BE2C (cell line): Measurements from ENCODE around the gene XKR7.

Experiments
- DNase-seq: peaks from one replicate; pipeline ENCODE4 v3.0.0-alpha.2; 2020
- H3K27me3 ChIP-seq: fragments of 250-450 bp; sonication (Bioruptor Pico); 2 replicates; pipeline ENCODE4 v1.5.1; 2020; ENCODE audit warnings: mild to moderate bottlenecking
- H3K36me3 ChIP-seq: fragments of 250-450 bp; sonication (Bioruptor Pico); 2 replicates; pipeline ENCODE4 v1.5.1; 2020; ENCODE audit warnings: mild to moderate bottlenecking
- H3K4me1 ChIP-seq: fragments of 250-450 bp; sonication (Bioruptor Pico); 2 replicates; pipeline ENCODE4 v1.5.1; 2020
- H3K4me3 ChIP-seq: 2 replicates; pipeline ENCODE4 v1.5.1; 2011; ENCODE audit warnings: low read depth, low read length
- H3K9me3 ChIP-seq: fragments of 250-450 bp; sonication (Bioruptor Pico); 2 replicates; pipeline ENCODE4 v1.5.1; 2020
- TF ChIP-seq, protein P1 (sequence below): IDR thresholded peaks from 2 replicates; pipeline ENCODE4 v1.5.1; 2012; ENCODE audit warnings: mild to moderate bottlenecking, low read depth, low read length

Gene XKR7

DNA sequence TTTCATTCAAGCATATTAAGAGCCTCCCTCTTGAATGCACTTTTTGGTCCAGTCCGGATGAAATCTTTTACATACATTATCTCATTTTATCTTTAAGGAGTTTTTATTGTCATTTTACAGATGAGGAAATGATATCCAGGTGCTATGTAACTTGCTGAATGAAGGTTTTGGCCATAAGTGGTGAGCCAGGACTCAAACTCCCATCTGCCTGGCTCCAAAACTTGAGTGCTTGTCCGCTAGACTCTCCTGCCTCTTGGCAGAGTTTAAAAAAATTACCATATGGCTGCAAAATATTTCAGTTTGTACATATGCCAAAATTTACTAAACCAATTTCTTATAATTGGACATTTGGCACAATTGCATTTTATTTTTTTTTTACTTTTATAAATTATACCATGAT lies 28.3 kb upstream of the XKR7 start:
- H3K36me3 ChIP-seq, result peaks cover 2% of the 10 kb centered on the region
- no peaks in the 10 kb centered on the region for H3K27me3 ChIP-seq
- H3K4me3 ChIP-seq, result no peak overlapping the region
- DNase-seq, result no peak
- H3K4me1 ChIP-seq, result no peaks in the 10 kb centered on the region
- TF ChIP-seq, protein P1, sequence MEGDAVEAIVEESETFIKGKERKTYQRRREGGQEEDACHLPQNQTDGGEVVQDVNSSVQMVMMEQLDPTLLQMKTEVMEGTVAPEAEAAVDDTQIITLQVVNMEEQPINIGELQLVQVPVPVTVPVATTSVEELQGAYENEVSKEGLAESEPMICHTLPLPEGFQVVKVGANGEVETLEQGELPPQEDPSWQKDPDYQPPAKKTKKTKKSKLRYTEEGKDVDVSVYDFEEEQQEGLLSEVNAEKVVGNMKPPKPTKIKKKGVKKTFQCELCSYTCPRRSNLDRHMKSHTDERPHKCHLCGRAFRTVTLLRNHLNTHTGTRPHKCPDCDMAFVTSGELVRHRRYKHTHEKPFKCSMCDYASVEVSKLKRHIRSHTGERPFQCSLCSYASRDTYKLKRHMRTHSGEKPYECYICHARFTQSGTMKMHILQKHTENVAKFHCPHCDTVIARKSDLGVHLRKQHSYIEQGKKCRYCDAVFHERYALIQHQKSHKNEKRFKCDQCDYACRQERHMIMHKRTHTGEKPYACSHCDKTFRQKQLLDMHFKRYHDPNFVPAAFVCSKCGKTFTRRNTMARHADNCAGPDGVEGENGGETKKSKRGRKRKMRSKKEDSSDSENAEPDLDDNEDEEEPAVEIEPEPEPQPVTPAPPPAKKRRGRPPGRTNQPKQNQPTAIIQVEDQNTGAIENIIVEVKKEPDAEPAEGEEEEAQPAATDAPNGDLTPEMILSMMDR, result no peak
- H3K9me3 ChIP-seq, result no peaks in the 10 kb centered on the region

DNA sequence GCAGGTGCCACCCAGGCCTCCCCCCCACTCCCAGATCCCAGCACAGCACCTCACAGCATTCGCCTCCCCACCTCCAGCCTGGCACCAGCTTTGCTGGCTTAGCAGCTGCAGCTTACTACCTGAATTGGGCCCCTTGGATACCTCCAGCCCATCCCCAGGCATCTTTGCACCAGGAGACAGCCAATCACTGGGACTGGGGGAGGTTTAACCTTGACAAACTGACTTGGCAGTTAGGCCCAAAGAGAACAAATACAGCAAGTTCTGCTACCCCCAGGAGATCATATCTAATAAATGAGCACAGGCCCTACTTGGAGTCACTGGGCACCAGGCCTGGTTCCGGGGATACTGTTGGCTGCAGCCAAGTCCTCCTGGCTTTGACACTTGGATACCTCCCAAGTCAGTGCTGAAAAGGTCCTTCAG lies 24.9 kb upstream of the XKR7 start:
- Histone ChIP-seq H3K4me1 (no peaks in the 10 kb centered on the region), H3K4me3 (no peak overlapping the region), H3K27me3 (no peaks in the 10 kb centered on the region), H3K36me3 (peaks cover 35% of the 10 kb centered on the region), H3K9me3 (no peaks in the 10 kb centered on the region)
- TF ChIP-seq, protein P1, result no peak
- DNase-seq, result no peak

DNA sequence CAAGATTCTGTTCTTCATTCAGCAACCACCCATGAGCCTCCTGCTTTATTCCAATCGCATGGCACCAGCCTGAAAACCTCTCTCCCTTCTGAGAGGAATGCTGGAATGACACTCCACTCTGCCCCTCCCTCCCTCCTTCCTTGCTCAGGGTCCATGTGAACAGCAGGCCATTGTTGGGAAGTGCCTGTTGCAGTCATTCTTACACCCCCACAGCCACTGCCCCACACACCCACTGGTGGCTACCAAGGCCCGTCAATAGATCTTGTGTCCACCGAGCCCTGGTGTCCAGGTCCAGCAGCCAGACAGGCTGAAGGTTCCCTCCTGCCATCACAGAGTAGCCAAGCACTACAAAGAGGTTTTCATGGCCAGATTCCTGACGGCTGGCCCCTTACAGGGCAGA lies 22.6 kb upstream of the XKR7 start:
- no peaks in the 10 kb centered on the region for H3K4me1 ChIP-seq
- H3K36me3 ChIP-seq, result peaks cover 57% of the 10 kb centered on the region
- H3K4me3 ChIP-seq, result no peak overlapping the region
- H3K27me3 ChIP-seq, result no peaks in the 10 kb centered on the region
- TF ChIP-seq, protein P1, result no peak
- DNase-seq, result no peak
- H3K9me3 ChIP-seq, result no peaks in the 10 kb centered on the region

DNA sequence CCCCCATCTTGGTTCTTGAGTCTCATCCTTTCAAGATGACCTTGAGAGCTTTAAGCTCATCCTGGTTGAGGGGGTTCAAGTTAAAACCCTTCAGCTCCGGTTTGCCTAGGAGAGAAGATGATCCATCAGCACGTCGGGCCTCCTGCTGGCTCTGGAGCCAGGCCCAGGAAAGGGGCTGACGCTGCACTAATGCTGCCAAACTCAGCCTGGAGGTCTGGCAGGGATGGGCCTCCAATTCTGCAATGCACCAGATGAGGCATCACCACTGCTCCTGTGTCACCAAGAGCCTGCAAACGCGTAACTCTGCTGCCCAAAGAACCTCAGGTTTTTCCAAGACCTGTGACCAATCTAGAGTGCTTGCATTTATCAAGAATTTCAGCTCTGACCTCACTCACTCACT lies 22.2 kb upstream of the XKR7 start:
- H3K4me3 ChIP-seq, result no peak overlapping the region
- TF ChIP-seq, protein P1, result no peak
- no peaks in the 10 kb centered on the region for H3K27me3 ChIP-seq
- peaks cover 59% of the 10 kb centered on the region for H3K36me3 ChIP-seq
- no peaks in the 10 kb centered on the region for H3K4me1 ChIP-seq
- H3K9me3 ChIP-seq, result no peaks in the 10 kb centered on the region
- DNase-seq, result no peak

DNA sequence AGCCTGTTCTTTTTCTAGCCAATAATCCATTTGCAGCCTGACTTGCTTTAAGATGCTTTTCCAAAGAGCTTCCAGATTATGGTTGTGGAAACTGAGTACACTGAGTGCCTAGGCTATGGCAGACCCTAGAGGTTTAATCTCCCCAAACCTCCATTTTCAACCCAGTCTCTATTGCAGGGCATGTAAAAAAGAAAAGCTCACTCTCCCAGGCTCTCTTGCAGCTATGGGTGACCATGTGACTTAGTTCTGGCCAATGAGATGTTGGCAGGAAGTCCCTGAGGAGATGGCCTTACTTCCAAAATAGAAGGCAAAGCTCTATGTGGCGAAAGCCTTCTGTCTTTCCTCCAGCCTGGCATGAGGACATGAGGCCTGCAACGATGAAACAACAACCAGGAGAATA lies 19.9 kb upstream of the XKR7 start:
- TF ChIP-seq, protein P1, result no peak

DNA sequence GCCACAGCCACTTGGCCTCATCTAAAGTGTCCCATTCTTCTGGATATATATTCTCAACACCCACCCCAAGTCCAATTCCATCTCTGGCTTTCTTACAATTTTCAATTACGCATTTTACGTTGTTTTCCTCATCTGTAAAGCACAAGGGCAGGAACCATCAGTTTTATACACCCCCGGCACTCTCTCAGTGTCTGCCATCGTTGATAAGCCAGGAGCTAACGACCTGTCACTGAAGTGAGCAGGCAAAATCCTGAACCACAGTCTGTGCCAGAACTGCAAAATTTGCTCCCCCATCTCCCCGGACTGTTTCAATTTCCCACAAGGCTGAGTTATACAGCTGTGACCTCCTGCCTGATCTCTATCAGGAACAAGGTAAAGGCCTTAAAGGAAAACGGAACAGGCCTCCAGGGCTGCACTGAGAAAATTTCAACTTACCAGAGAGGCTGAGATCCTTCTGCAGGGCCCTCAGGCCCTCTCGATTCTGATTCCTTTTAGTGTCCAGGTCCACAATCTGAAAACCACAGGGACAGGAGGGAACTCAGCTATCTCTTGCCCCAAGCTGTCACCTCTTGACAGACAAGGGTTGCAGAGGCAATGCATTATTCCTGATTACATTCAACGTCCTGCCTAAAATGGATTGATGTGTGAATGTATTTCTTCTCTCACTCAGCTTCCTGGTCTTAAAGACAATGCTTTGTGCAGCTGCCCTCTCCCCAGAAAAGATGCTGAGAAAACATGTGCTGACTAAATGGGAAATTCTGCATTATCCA lies 17.9 kb upstream of the XKR7 start:
- Histone ChIP-seq H3K9me3 (no peaks in the 10 kb centered on the region), H3K4me3 (peak overlapping the region; percentile 99), H3K4me1 (no peaks in the 10 kb centered on the region), H3K27me3 (no peaks in the 10 kb centered on the region), H3K36me3 (peaks cover 53% of the 10 kb centered on the region)
- no peak for DNase-seq
- TF ChIP-seq, protein P1, result no peak

More for the DNA sequence above, 19.9 kb upstream of the XKR7 start:
- H3K27me3 ChIP-seq, result no peaks in the 10 kb centered on the region
- no peaks in the 10 kb centered on the region for H3K9me3 ChIP-seq
- H3K4me1 ChIP-seq, result no peaks in the 10 kb centered on the region
- H3K36me3 ChIP-seq, result peaks cover 59% of the 10 kb centered on the region
- H3K4me3 ChIP-seq, result no peak overlapping the region
- no peak for DNase-seq
